ENCODE measurements around the gene KLHL29.

- TF ChIP-seq CTCF (IDR thresholded peaks at IDR 0.05): no peak
- TF ChIP-seq EZH2 (IDR thresholded peaks at IDR 0.05; ENCODE audit: borderline replicate concordance, insufficient read depth, low read depth, low read length, poor library complexity, severe bottlenecking): no peak
Observed at GRCh38 chr2:23379220-23379695, 5.7 kb upstream of the KLHL29 start.

Data from B cell (primary cell).